ENCODE data around the gene ITGB3. TPM values are rescaled to one million over a fixed set of nuclear protein-coding genes. Genes with fewer than 3 reads are reported as not detected.

The ITGB3 gene
- total RNA-seq, 4 donors from 2014 or later = 17.5 to 26.7 (median 22.1) TPM

- no peak overlapping the region for H3K4me3 ChIP-seq
- H3K36me3 ChIP-seq = peaks cover 0 to 4% (median 0%) of the 10 kb centered on the region in 3 donors
- peaks cover 0 to 36% (median 14%) of the 10 kb centered on the region in 4 donors for H3K4me1 ChIP-seq
- no peaks in the 10 kb centered on the region for H3K9me3 ChIP-seq
- DNase-seq (ENCODE audit: low spot score in 2 of 2) = no peak
- TF ChIP-seq EP300 (IDR thresholded peaks at IDR 0.05) (peak in 1 of 2 donors; percentile 64), POLR2A (IDR thresholded peaks at IDR 0.05) (no peak)
- peak overlapping the region in 3 of 4 donors; percentile 30 to 81 (median 40) for H3K27ac ChIP-seq
- no peaks in the 10 kb centered on the region for H3K27me3 ChIP-seq
- WGBS, 2 donors = 14 to 17% methylated on average over 3 of the region's 3 CpGs
Measured at GRCh38 chr17:47316311-47316710, 62.7 kb downstream of the ITGB3 start.

- Histone ChIP-seq H3K27ac (peak overlapping the region in 2 of 4 donors; percentile 40 to 81), H3K4me1 (peaks cover 0 to 36% (median 14%) of the 10 kb centered on the region in 4 donors), H3K9me3 (no peaks in the 10 kb centered on the region), H3K36me3 (no peaks in the 10 kb centered on the region), H3K4me3 (no peak overlapping the region), H3K27me3 (no peaks in the 10 kb centered on the region)
- 54 to 71% methylated on average over 2 of the region's 2 CpGs for WGBS, 2 donors
- no peak for DNase-seq (ENCODE audit: low spot score in 2 of 2)
- TF ChIP-seq POLR2A (IDR thresholded peaks at IDR 0.05) (no peak), CTCF (IDR thresholded peaks at IDR 0.05) (no peak), EP300 (IDR thresholded peaks at IDR 0.05) (peak in 1 of 2 donors; percentile 35)
Measured at GRCh38 chr17:47317119-47317518, 63.5 kb downstream of the ITGB3 start.

GRCh38 chr17:47318197-47318918 is 64.7 kb downstream of the ITGB3 start:
- Histone ChIP-seq H3K27me3 (no peaks in the 10 kb centered on the region), H3K9me3 (no peaks in the 10 kb centered on the region), H3K27ac (no peak overlapping the region), H3K36me3 (no peaks in the 10 kb centered on the region), H3K4me3 (no peak overlapping the region), H3K4me1 (peaks cover 0 to 48% (median 14%) of the 10 kb centered on the region in 4 donors)
- TF ChIP-seq CTCF (IDR thresholded peaks at IDR 0.05) (no peak), POLR2A (IDR thresholded peaks at IDR 0.05) (no peak), EP300 (IDR thresholded peaks at IDR 0.05) (no peak)
- WGBS, 2 donors = 91% methylated on average over 3 of the region's 3 CpGs
- DNase-seq (ENCODE audit: low spot score in 2 of 2) = no peak

- Histone ChIP-seq H3K36me3 (no peaks in the 10 kb centered on the region), H3K27ac (no peak overlapping the region), H3K9me3 (no peaks in the 10 kb centered on the region), H3K4me3 (no peak overlapping the region), H3K4me1 (peaks cover 0 to 26% (median 13%) of the 10 kb centered on the region in 4 donors), H3K27me3 (no peaks in the 10 kb centered on the region)
- no peak for DNase-seq (ENCODE audit: low spot score in 2 of 2)
- 85% methylated on average over 5 of the region's 5 CpGs for WGBS, 2 donors
- TF ChIP-seq EP300 (IDR thresholded peaks at IDR 0.05) = no peak
- TF ChIP-seq POLR2A (IDR thresholded peaks at IDR 0.05) = no peak
- TF ChIP-seq CTCF (IDR thresholded peaks at IDR 0.05) = no peak
Measured at GRCh38 chr17:47320879-47321502, 67.4 kb downstream of the ITGB3 start.

GRCh38 chr17:47323382-47324223 is 70.0 kb downstream of the ITGB3 start, which contains the start of gene EFCAB13:
Gene EFCAB13 (plus strand): TSS chr17:47323955. CDS start chr17:47328354, 4,399 bp downstream.
- peaks cover 0 to 12% (median 0%) of the 10 kb centered on the region in 4 donors for H3K4me1 ChIP-seq
- H3K4me3 ChIP-seq = peak within 1 kb of the TSS; percentile 54 to 71 (median 60)
- 0 to 2% methylated on average over 64 to 70 of the region's 72 CpGs for WGBS, 2 donors
- peak; percentile 88 to 99 for TF ChIP-seq POLR2A (IDR thresholded peaks at IDR 0.05)
- peak in 4 of 5 experiments; percentile 10 to 62 (median 38) for TF ChIP-seq CTCF (IDR thresholded peaks at IDR 0.05)
- peak in 1 of 2 donors; percentile 96 for TF ChIP-seq EP300 (IDR thresholded peaks at IDR 0.05)
- peak; percentile 84 to 85 for DNase-seq (ENCODE audit: low spot score in 2 of 2)
- H3K27ac ChIP-seq = peak within 1 kb of the TSS; percentile 90 to 96 (median 92)
- no peaks in the 10 kb centered on the region for H3K27me3 ChIP-seq
- peaks cover 0 to 12% (median 0%) of the 10 kb centered on the region in 3 donors for H3K36me3 ChIP-seq
- H3K9me3 ChIP-seq = no peaks in the 10 kb centered on the region
